ENCODE results near the gene CHAC2.

DNA sequence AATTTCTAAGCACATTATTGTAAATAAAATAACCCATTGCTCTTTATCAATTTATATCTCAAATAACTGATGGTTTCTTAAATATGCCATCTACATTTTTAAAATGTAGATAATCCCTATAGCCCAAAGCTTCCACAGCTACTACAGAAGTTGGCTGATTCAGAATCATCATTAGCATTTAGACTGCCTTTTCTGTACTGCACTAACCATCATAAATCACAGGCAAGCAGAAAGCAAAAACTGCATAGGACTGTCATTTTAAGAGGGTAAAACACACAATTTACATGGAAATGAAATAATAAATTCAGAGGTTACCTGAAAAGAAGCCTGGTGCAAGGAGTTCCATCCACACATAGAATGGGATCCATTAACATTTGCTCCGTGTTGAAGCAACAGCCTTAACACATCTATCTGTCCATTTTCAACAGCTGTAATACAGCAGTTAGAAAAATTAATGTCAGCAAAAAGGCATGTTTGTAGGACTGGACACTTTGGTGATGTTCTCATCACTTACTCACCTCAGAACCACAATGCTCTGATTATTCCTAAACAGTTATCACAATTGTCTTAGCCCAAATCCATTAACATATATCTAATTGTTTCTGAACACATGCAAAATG lies 38.4 kb upstream of the CHAC2 start:
- TF ChIP-seq, protein P1, sequence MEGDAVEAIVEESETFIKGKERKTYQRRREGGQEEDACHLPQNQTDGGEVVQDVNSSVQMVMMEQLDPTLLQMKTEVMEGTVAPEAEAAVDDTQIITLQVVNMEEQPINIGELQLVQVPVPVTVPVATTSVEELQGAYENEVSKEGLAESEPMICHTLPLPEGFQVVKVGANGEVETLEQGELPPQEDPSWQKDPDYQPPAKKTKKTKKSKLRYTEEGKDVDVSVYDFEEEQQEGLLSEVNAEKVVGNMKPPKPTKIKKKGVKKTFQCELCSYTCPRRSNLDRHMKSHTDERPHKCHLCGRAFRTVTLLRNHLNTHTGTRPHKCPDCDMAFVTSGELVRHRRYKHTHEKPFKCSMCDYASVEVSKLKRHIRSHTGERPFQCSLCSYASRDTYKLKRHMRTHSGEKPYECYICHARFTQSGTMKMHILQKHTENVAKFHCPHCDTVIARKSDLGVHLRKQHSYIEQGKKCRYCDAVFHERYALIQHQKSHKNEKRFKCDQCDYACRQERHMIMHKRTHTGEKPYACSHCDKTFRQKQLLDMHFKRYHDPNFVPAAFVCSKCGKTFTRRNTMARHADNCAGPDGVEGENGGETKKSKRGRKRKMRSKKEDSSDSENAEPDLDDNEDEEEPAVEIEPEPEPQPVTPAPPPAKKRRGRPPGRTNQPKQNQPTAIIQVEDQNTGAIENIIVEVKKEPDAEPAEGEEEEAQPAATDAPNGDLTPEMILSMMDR (IDR thresholded peaks at IDR 0.05; ENCODE audit: poor library complexity): no peak
- no peak for TF ChIP-seq EZH2phosphoT487 (IDR thresholded peaks at IDR 0.05; ENCODE audit: low read depth, severe bottlenecking, unreplicated experiment)
- no peak for TF ChIP-seq EZH2 (IDR thresholded peaks at IDR 0.05; ENCODE audit: borderline replicate concordance)

All from hepatocyte (in vitro differentiated cells).